Upper lobe of left lung (tissue), 6 donors: Measurements from ENCODE around the gene GNAZ. TPM values are rescaled to one million over a fixed set of nuclear protein-coding genes. Genes with fewer than 3 reads are reported as not detected.
"Not testable (repeated sequence)": the region's sequence is repeated elsewhere in the genome, so short reads cannot be mapped to it uniquely, and the experiment has no call there.

Experiments
- ATAC-seq, 2 donors: fragments of 200-7000 bp; cut with Tn5 transposase; one replicate each; pipeline ENCODE4 v1.9.1; 2022; ENCODE audit warnings: mild to moderate bottlenecking in 2 of 2, moderate library complexity in 2 of 2; ENCODE audit not compliant: low FRiP score in 2 of 2
- DNase-seq, 2 donors: peaks; one replicate each; pipeline ENCODE4 v3.0.0-alpha.2; 2019 to 2020
- H3K27ac ChIP-seq, 4 donors: fragments of 200-600 bp; sonication (generic); one replicate each; pipeline ENCODE4 v1.5.1; 2016 to 2019
- H3K27me3 ChIP-seq, 4 donors: fragments of 200-600 bp; sonication (generic); one replicate each; pipeline ENCODE4 v1.5.1; 2017 to 2019
- H3K36me3 ChIP-seq, 4 donors: fragments of 200-600 bp; sonication (generic); one replicate each; pipeline ENCODE4 v1.5.1; 2016 to 2019
- H3K4me1 ChIP-seq, 4 donors: fragments of 200-600 bp; sonication (generic); one replicate each; pipeline ENCODE4 v1.5.1; 2018 to 2019
- H3K4me3 ChIP-seq, 4 donors: fragments of 200-600 bp; sonication (generic); one replicate each; pipeline ENCODE4 v1.5.1; 2017 to 2019; ENCODE audit warnings: mild to moderate bottlenecking in 2 of 4, moderate library complexity in 1 of 4
- H3K9me3 ChIP-seq, 4 donors: fragments of 200-600 bp; sonication (generic); one replicate each; pipeline ENCODE4 v1.5.1; 2018 to 2019
- CTCF ChIP-seq, 6 experiments: fragments of 450-650 bp in 4 of 6; fragments of 200-600 bp in 2 of 6; sonication (generic) in 2 of 6; IDR thresholded peaks; one replicate each; pipeline ENCODE4 v1.5.1; 2016 to 2019; ENCODE audit warnings: antibody characterized with exemption in 6 of 6
- EP300 ChIP-seq, 4 donors: sonication (generic); formaldehyde crosslinking; IDR thresholded peaks; one replicate each; pipeline ENCODE4 v1.5.1; 2017; ENCODE audit warnings: antibody characterized with exemption in 4 of 4, control low read depth in 2 of 4
- POLR2A ChIP-seq, 4 donors: fragments of 450-650 bp; IDR thresholded peaks; one replicate each; pipeline ENCODE4 v1.5.1; 2016 to 2017; ENCODE audit warnings: antibody characterized with exemption in 4 of 4, mild to moderate bottlenecking in 2 of 4
- POLR2AphosphoS5 ChIP-seq, 2 donors: sonication (generic); formaldehyde crosslinking; IDR thresholded peaks; one replicate each; pipeline ENCODE4 v1.5.1; 2017; ENCODE audit warnings: antibody characterized with exemption in 2 of 2
- WGBS, 2 donors: methylation state at CpG; one replicate each; pipeline ENCODE4 v1.1.5; 2017 to 2018; 5-methylcytosine and 5-hydroxymethylcytosine counted together
- total RNA-seq, 6 donors: library from RNA; depleted of rRNA in 4 of 6; stranded (reverse); fragments of >200 nt in 4 of 6; gene quantifications; one replicate each; pipeline versions ENCODE4 v1.1.0 to v1.2.1, GENCODE V29; 2016 to 2021
- donor health status: DM: no; HTN: no; CAD: no; lungs with moderate emphysema.
- donor health status: DM: no; HTN: yes; CAD: no; lungs with severe emphysema.

The GNAZ gene
- total RNA-seq, 6 donors from 2014 or later = 0.80 to 7.3 (median 2.7) TPM; not detected in 1

- TF ChIP-seq EP300 (IDR thresholded peaks at IDR 0.05) (no peak), CTCF (IDR thresholded peaks at IDR 0.05) (no peak), POLR2A (IDR thresholded peaks at IDR 0.05) (no peak), POLR2AphosphoS5 (IDR thresholded peaks at IDR 0.05) (no peak)
Measured at GRCh38 chr22:23132376-23133091, 62.2 kb downstream of the GNAZ start.

GRCh38 chr22:23133922-23134321 is 63.6 kb downstream of the GNAZ start:
- no peak for DNase-seq
- 94 to 95% methylated on average over 10 of the region's 10 CpGs for WGBS, 2 donors
- no peak for ATAC-seq
- H3K4me3 ChIP-seq = no peak overlapping the region
- H3K9me3 ChIP-seq = no peaks in the 10 kb centered on the region
- no peaks in the 10 kb centered on the region for H3K36me3 ChIP-seq
- H3K27me3 ChIP-seq = no peaks in the 10 kb centered on the region
- TF ChIP-seq EP300 (IDR thresholded peaks at IDR 0.05) (no peak), CTCF (IDR thresholded peaks at IDR 0.05) (no peak), POLR2A (IDR thresholded peaks at IDR 0.05) (no peak), POLR2AphosphoS5 (IDR thresholded peaks at IDR 0.05) (no peak)
- no peak overlapping the region for H3K27ac ChIP-seq
- H3K4me1 ChIP-seq = peaks cover 5 to 11% (median 6%) of the 10 kb centered on the region in 4 donors

More at GRCh38 chr22:23132376-23133091, 62.2 kb downstream of the GNAZ start:
- H3K36me3 ChIP-seq = no peaks in the 10 kb centered on the region
- no peak for DNase-seq
- ATAC-seq = no peak
- WGBS, 2 donors = 88 to 91% methylated on average over 10 of the region's 10 CpGs
- peaks cover 0 to 2% (median 0%) of the 10 kb centered on the region in 4 donors for H3K4me1 ChIP-seq
- H3K4me3 ChIP-seq = no peak overlapping the region
- H3K9me3 ChIP-seq = no peaks in the 10 kb centered on the region
- H3K27me3 ChIP-seq = no peaks in the 10 kb centered on the region
- no peak overlapping the region for H3K27ac ChIP-seq

GRCh38 chr22:23136991-23137390 is 66.7 kb downstream of the GNAZ start:
- not testable (repeated sequence) for H3K4me3 ChIP-seq, H3K27ac ChIP-seq, ATAC-seq, H3K9me3 ChIP-seq, H3K27me3 ChIP-seq, DNase-seq, H3K36me3 ChIP-seq
- 57 to 70% methylated on average over 1 to 3 of the region's 4 CpGs for WGBS, 2 donors
- peaks cover 9 to 17% (median 14%) of the 10 kb centered on the region in 4 donors for H3K4me1 ChIP-seq

- DNase-seq (no peak), ATAC-seq (no peak)
- TF ChIP-seq POLR2AphosphoS5 (IDR thresholded peaks at IDR 0.05) (no peak), CTCF (IDR thresholded peaks at IDR 0.05) (no peak), POLR2A (IDR thresholded peaks at IDR 0.05) (no peak), EP300 (IDR thresholded peaks at IDR 0.05) (no peak)
- H3K27me3 ChIP-seq = no peaks in the 10 kb centered on the region
- H3K9me3 ChIP-seq = no peaks in the 10 kb centered on the region
- peak overlapping the region in 3 of 4 donors; percentile 21 to 66 (median 53) for H3K27ac ChIP-seq
- H3K4me3 ChIP-seq = no peak overlapping the region
- no peaks in the 10 kb centered on the region for H3K36me3 ChIP-seq
- H3K4me1 ChIP-seq = peaks cover 13 to 22% (median 18%) of the 10 kb centered on the region in 4 donors
- 44 to 58% methylated on average over 3 of the region's 3 CpGs for WGBS, 2 donors
Measured at GRCh38 chr22:23137468-23137867, 67.1 kb downstream of the GNAZ start.

GRCh38 chr22:23137905-23138561 is 67.7 kb downstream of the GNAZ start:
- DNase-seq (peak in 1 of 2 donors; percentile 51), ATAC-seq (no peak)
- Histone ChIP-seq H3K9me3 (no peaks in the 10 kb centered on the region), H3K36me3 (no peaks in the 10 kb centered on the region), H3K27ac (peak overlapping the region; percentile 21 to 66 (median 49)), H3K4me3 (no peak overlapping the region), H3K4me1 (peaks cover 16 to 25% (median 21%) of the 10 kb centered on the region in 4 donors), H3K27me3 (no peaks in the 10 kb centered on the region)
- 43 to 63% methylated on average over 5 of the region's 5 CpGs for WGBS, 2 donors
- TF ChIP-seq POLR2A (IDR thresholded peaks at IDR 0.05) (no peak), POLR2AphosphoS5 (IDR thresholded peaks at IDR 0.05) (peak in 1 of 2 donors; percentile 15), EP300 (IDR thresholded peaks at IDR 0.05) (no peak), CTCF (IDR thresholded peaks at IDR 0.05) (no peak)
